Activated naive CD4-positive, alpha-beta T cell treated with anti-CD3 and anti-CD28 coated beads for 36 hours (primary cell): ENCODE results near the gene IL36RN. TPM values are rescaled to one million over a fixed set of nuclear protein-coding genes. Genes with fewer than 3 reads are reported as not detected.

Experiments used
- CTCF ChIA-PET: fragments of 350-600 bp; sonication (Branson Sonifier 250); formaldehyde crosslinking; loops from one replicate; lab custom pipeline; 2021; ENCODE audit warnings: antibody characterized with exemption; lab: Charles Lee
- DNase-seq: peaks from one replicate; pipeline ENCODE4 v3.0.0-alpha.2; 2020
- H3K27ac Mint-ChIP-seq: one replicate; pipeline ENCODE4 v1.8.0; 2021; ENCODE audit warnings: mild to moderate bottlenecking, mixed read lengths
- H3K27me3 Mint-ChIP-seq: one replicate; pipeline ENCODE4 v1.8.0; 2021; ENCODE audit warnings: low read depth, mixed read lengths
- H3K36me3 Mint-ChIP-seq: one replicate; pipeline ENCODE4 v1.8.0; 2021; ENCODE audit warnings: low read depth, mixed read lengths
- H3K4me1 Mint-ChIP-seq: one replicate; pipeline ENCODE4 v1.8.0; 2021; ENCODE audit warnings: low read depth, mixed read lengths
- H3K4me3 Mint-ChIP-seq: one replicate; pipeline ENCODE4 v1.8.0; 2021; ENCODE audit warnings: mild to moderate bottlenecking, moderate library complexity, mixed read lengths
- H3K9me3 Mint-ChIP-seq: one replicate; pipeline ENCODE4 v1.8.0; 2021; ENCODE audit warnings: mixed read lengths
- intact Hi-C: fragments of 100-400 bp; cut with micrococcal nuclease; formaldehyde crosslinking; loops from one replicate; pipeline ENCODE4 v1.15.1; 2023
- total RNA-seq, 2 experiments: library from RNA; stranded (reverse); gene quantifications; one replicate each; pipeline ENCODE4 v1.2.3, GENCODE V29; 2021

Gene IL36RN
- total RNA-seq, 2 experiments from 2014 or later, result not detected

DNA sequence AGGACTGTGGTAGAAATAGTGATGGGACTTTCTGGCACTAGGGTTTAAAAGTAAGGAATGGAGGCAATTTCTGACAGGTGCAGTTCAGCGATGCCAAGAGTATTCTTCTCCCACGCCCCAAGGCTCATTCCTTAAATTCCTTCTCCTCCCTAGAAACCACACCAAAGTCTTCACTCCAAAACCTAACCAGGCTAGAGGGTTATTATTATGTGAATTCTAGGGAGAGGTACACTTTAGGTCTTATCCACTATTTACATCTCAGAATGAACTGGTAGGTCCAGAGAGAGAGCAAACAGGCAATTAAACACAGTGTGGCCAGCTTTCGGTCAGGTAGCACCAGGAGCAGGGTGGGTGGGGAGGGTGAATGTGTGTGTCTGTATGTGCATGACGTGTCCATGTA, 20.1 kb downstream of the IL36RN start:
- CTCF ChIA-PET, result interaction anchor here (0.9 to 11.6 kb wide), 18 partner anchors 10 to 199 kb away, joined by 3 to 102 read pairs (median 6); partner anchors contain the start of gene PSD4
- no peaks in the 10 kb centered on the region for H3K27me3 Mint-ChIP-seq
- no peaks in the 10 kb centered on the region for H3K9me3 Mint-ChIP-seq
- intact Hi-C loops, result no loop called here
- H3K4me3 Mint-ChIP-seq, result no peak overlapping the region
- H3K36me3 Mint-ChIP-seq, result no peaks in the 10 kb centered on the region
- no peak for DNase-seq
- peaks cover 16% of the 10 kb centered on the region for H3K4me1 Mint-ChIP-seq
- no peak overlapping the region for H3K27ac Mint-ChIP-seq

DNA sequence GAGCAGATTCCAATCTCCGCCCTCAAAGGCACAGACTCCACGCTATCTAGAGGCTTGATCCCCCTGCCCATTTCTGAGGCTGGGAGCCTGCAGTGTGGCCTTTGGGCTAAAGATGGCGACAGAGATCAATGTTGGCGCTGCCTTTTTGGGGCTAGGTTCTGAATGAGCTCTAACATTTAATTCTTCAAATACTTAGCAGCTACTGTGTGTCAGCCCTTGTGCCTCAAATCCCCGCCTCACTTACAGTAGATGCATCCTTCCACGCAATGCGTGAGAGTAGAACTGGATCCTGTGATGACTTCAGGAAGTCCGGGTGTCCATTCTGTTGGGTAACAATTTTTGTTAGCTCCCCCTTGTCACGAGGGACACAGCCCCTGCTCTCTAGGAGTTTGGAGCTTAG, 21.1 kb downstream of the IL36RN start:
- Mint-ChIP-seq H3K4me3 (no peak overlapping the region), H3K27ac (no peak overlapping the region), H3K4me1 (peaks cover 12% of the 10 kb centered on the region), H3K27me3 (no peaks in the 10 kb centered on the region), H3K9me3 (no peaks in the 10 kb centered on the region), H3K36me3 (no peaks in the 10 kb centered on the region)
- CTCF ChIA-PET, result interaction anchor here (0.5 to 11.6 kb wide), 43 partner anchors 9 to 310 kb away, joined by 3 to 102 read pairs (median 4); partner anchors contain the start of genes IL1F10, IL36RN and PSD4
- intact Hi-C loops, result loop anchor here (1.0 to 5.0 kb wide), 7 partner anchors 37 to 312 kb away; no protein-coding TSS in a partner anchor
- DNase-seq, result peak; percentile 73

- CTCF ChIA-PET, result interaction anchor here (1.1 to 11.6 kb wide), 5 partner anchors 35 to 166 kb away, joined by 3 to 102 read pairs (median 3); no protein-coding TSS in a partner anchor
- H3K27ac Mint-ChIP-seq, result no peak overlapping the region
- intact Hi-C loops, result loop anchor here (2.0 to 5.0 kb wide), 4 partner anchors 36 to 311 kb away; no protein-coding TSS in a partner anchor
Observed at GRCh38 chr2:113081488-113082210, 22.7 kb downstream of the IL36RN start.

DNA sequence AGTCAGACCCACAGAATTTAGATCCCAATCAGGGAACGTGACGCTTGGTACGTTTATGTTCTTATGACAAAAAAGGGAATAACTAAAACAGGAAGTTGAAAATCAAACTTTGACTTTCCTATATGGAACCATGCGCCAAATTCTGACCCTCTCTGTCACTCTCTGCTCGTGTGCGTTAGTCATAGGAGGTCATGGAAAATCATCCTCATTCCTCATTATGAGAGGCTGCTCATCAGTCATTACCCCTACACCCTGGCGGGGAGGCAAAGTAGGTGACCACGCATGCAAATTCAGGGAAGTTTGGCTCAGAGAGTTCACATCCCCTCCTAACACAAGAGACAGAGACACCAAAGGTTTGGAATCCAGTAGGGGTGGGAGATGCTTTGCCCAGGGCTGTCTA, 24.3 kb downstream of the IL36RN start:
- DNase-seq, result no peak
- CTCF ChIA-PET, result interaction anchor here (1.2 to 11.6 kb wide), 8 partner anchors 33 to 165 kb away, joined by 3 to 102 read pairs (median 5); no protein-coding TSS in a partner anchor
- no peak overlapping the region for H3K4me3 Mint-ChIP-seq

More at GRCh38 chr2:113081488-113082210, 22.7 kb downstream of the IL36RN start:
- H3K4me3 Mint-ChIP-seq, result no peak overlapping the region
- no peaks in the 10 kb centered on the region for H3K27me3 Mint-ChIP-seq
- H3K4me1 Mint-ChIP-seq, result peaks cover 9% of the 10 kb centered on the region
- H3K36me3 Mint-ChIP-seq, result no peaks in the 10 kb centered on the region
- no peak for DNase-seq
- no peaks in the 10 kb centered on the region for H3K9me3 Mint-ChIP-seq

GRCh38 chr2:113084249-113085000, 25.4 kb downstream of the IL36RN start:
- intact Hi-C loops, result loop anchor here (1.0 to 5.0 kb wide), 5 partner anchors 33 to 308 kb away; no protein-coding TSS in a partner anchor
- no peaks in the 10 kb centered on the region for H3K27me3 Mint-ChIP-seq
- no peak overlapping the region for H3K4me3 Mint-ChIP-seq
- peaks cover 1% of the 10 kb centered on the region for H3K9me3 Mint-ChIP-seq
- no peak overlapping the region for H3K27ac Mint-ChIP-seq
- H3K36me3 Mint-ChIP-seq, result no peaks in the 10 kb centered on the region
- H3K4me1 Mint-ChIP-seq, result peaks cover 9% of the 10 kb centered on the region
- DNase-seq, result peak; percentile 43
- CTCF ChIA-PET, result interaction anchor here (0.7 to 11.6 kb wide), 17 partner anchors 11 to 314 kb away, joined by 3 to 102 read pairs (median 5); no protein-coding TSS in a partner anchor

More for the DNA sequence above, 24.3 kb downstream of the IL36RN start:
- intact Hi-C loops, result loop anchor here (5.0 kb wide), 3 partner anchors 34 to 309 kb away; no protein-coding TSS in a partner anchor
- H3K9me3 Mint-ChIP-seq, result peaks cover 1% of the 10 kb centered on the region
- peaks cover 9% of the 10 kb centered on the region for H3K4me1 Mint-ChIP-seq
- no peaks in the 10 kb centered on the region for H3K27me3 Mint-ChIP-seq
- no peaks in the 10 kb centered on the region for H3K36me3 Mint-ChIP-seq
- H3K27ac Mint-ChIP-seq, result no peak overlapping the region

- DNase-seq, result no peak
- no peaks in the 10 kb centered on the region for H3K27me3 Mint-ChIP-seq
- H3K9me3 Mint-ChIP-seq, result peaks cover 1% of the 10 kb centered on the region
- CTCF ChIA-PET, result interaction anchor here (0.6 to 2.4 kb wide), 10 partner anchors 12 to 244 kb away, joined by 3 to 18 read pairs (median 4); no protein-coding TSS in a partner anchor
- intact Hi-C loops, result no loop called here
- H3K4me3 Mint-ChIP-seq, result no peak overlapping the region
- H3K36me3 Mint-ChIP-seq, result no peaks in the 10 kb centered on the region
- peaks cover 9% of the 10 kb centered on the region for H3K4me1 Mint-ChIP-seq
- H3K27ac Mint-ChIP-seq, result no peak overlapping the region
Observed at GRCh38 chr2:113085542-113085941, 26.5 kb downstream of the IL36RN start.

GRCh38 chr2:113088213-113088992, 29.4 kb downstream of the IL36RN start:
- no peak overlapping the region for H3K27ac Mint-ChIP-seq
- H3K27me3 Mint-ChIP-seq, result no peaks in the 10 kb centered on the region
- CTCF ChIA-PET, result interaction anchor here (1.1 to 3.0 kb wide), 2 partner anchors 9 to 49 kb away, joined by 4 to 19 read pairs; no protein-coding TSS in a partner anchor
- peaks cover 5% of the 10 kb centered on the region for H3K4me1 Mint-ChIP-seq
- intact Hi-C loops, result no loop called here
- no peaks in the 10 kb centered on the region for H3K36me3 Mint-ChIP-seq
- peaks cover 1% of the 10 kb centered on the region for H3K9me3 Mint-ChIP-seq
- H3K4me3 Mint-ChIP-seq, result no peak overlapping the region
- DNase-seq, result no peak

- Mint-ChIP-seq H3K4me3 (no peak overlapping the region), H3K4me1 (no peaks in the 10 kb centered on the region), H3K27me3 (no peaks in the 10 kb centered on the region), H3K27ac (no peak overlapping the region), H3K36me3 (no peaks in the 10 kb centered on the region), H3K9me3 (peaks cover 1% of the 10 kb centered on the region)
- DNase-seq, result no peak
- CTCF ChIA-PET, result interaction anchor here (3.0 kb wide), 1 partner anchor 10 kb away, joined by 19 read pairs; no protein-coding TSS in a partner anchor
- intact Hi-C loops, result no loop called here
Observed at GRCh38 chr2:113089916-113090315, 30.9 kb downstream of the IL36RN start.

GRCh38 chr2:113091231-113091896, 32.4 kb downstream of the IL36RN start:
- H3K9me3 Mint-ChIP-seq, result peaks cover 5% of the 10 kb centered on the region
- H3K4me3 Mint-ChIP-seq, result no peak overlapping the region
- no peak for DNase-seq
- H3K27me3 Mint-ChIP-seq, result no peaks in the 10 kb centered on the region
- no peaks in the 10 kb centered on the region for H3K36me3 Mint-ChIP-seq
- H3K4me1 Mint-ChIP-seq, result no peaks in the 10 kb centered on the region
- CTCF ChIA-PET, result interaction anchor here (1.2 kb wide), 1 partner anchor 11 kb away, joined by 5 read pairs; no protein-coding TSS in a partner anchor
- intact Hi-C loops, result no loop called here
- H3K27ac Mint-ChIP-seq, result no peak overlapping the region

GRCh38 chr2:113092864-113093612, 34.0 kb downstream of the IL36RN start:
- peaks cover 3% of the 10 kb centered on the region for H3K36me3 Mint-ChIP-seq
- intact Hi-C loops, result no loop called here

More at GRCh38 chr2:113092864-113093612, 34.0 kb downstream of the IL36RN start:
- H3K4me1 Mint-ChIP-seq, result peaks cover 13% of the 10 kb centered on the region
- CTCF ChIA-PET, result no interaction called here
- H3K4me3 Mint-ChIP-seq, result no peak overlapping the region
- peaks cover 14% of the 10 kb centered on the region for H3K9me3 Mint-ChIP-seq
- DNase-seq, result no peak
- H3K27ac Mint-ChIP-seq, result no peak overlapping the region
- no peaks in the 10 kb centered on the region for H3K27me3 Mint-ChIP-seq
